ENCODE results near the gene CDH11. TPM values are rescaled to one million over a fixed set of nuclear protein-coding genes. Genes with fewer than 3 reads are reported as not detected.

CDH11 gene
- total RNA-seq, 1 donor from 2014 or later: 235 TPM

DNA sequence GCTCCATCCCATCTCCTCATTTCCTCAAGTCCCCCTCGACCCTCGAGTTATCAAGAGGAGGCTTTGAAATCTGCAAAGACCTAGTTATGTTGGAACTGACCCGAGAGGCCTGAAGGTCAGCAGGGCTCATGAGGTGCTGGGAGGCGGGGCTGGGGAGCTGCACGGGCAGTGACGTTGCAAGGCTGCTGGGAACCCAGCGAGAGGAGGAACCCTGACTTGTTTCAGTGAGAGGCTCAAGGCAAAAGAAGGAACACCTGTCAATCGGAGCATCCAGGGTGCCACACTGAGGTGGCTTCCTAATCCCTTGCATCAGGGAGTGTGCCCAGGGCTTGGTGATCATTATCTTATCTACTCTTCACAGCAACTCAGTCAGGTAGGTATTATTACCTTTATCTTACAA is 86.9 kb downstream of the CDH11 start:
- no peak for DNase-seq (ENCODE audit: low read depth, low spot score)

GRCh38 chr16:65032387-65032786 is 89.5 kb downstream of the CDH11 start:
- DNase-seq (ENCODE audit: low read depth, low spot score): no peak

DNA sequence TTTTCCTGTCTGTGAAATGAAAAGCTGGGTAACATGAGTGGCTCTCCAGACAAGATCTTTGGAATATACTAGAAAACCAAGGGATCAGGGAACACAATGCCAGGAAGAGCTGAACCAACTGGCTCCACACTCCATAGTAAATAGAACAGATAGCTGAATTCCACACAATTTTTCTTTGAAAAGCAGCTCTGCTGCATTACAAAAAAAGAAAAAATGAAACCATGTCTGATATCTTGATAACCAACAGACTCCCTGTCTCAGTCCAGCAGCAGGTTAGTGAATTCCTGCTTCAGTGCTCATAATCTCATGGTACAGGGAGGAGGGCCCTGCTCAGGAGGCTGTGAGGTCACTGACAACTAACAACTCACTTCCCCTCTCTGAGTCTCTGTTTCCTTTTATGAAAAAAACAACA is 97.1 kb downstream of the CDH11 start:
- DNase-seq (ENCODE audit: low read depth, low spot score): peak; percentile 85

DNA sequence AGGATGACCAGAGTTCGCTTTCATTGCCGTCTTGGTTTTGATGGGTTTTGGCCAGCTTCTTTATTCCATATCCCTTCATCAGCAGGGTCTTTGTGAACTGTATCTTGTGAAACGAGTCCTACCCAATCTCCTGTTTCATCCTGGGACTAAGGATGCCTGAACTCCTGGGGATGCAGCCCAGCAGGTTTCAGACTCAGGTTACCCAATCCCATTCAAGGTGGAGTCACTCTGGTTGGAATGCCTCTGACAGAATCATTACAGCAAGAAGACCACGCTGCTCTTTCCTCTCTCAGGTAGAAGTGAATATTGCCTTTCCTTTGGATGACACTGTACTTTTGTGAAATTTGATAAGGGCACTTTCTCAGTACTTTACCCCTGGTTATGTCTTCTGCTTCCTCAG is 98.1 kb downstream of the CDH11 start:
- no peak for DNase-seq (ENCODE audit: low read depth, low spot score)

DNA sequence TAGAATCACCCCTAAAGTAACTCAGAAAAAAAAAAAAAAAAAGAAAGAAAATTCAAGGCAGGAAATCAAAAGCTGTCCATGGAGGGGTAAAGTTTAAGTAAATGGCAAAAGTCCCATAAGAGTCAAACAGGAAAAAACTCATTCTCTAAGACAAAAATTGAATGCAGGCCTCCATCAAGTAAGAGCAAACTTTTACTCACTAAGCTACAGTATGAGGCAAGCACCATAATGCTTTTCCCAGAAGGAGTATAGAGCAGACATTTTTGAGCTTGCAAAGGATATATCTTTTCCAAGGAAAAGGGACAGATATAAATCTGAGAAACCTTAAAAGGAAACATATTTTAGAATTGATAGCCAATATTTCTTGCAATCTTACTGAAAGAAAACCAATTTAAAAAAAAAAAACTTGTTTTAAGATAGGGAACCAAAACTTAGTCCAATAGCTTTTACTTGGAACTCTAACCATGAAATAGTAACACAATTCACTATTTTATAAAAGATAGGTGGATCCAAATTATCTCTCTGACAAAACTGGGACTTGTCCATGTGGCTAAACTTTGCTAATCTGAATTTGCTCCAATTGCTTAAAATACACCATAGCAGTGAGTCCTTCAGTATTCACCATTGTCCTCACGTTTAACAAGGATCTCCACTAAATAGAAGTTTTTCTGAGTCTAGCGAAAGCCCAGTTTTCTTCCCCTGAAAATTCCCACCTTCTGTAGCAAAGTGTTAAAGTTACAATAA is 99.8 kb downstream of the CDH11 start:
- no peak for DNase-seq (ENCODE audit: low read depth, low spot score)

DNA sequence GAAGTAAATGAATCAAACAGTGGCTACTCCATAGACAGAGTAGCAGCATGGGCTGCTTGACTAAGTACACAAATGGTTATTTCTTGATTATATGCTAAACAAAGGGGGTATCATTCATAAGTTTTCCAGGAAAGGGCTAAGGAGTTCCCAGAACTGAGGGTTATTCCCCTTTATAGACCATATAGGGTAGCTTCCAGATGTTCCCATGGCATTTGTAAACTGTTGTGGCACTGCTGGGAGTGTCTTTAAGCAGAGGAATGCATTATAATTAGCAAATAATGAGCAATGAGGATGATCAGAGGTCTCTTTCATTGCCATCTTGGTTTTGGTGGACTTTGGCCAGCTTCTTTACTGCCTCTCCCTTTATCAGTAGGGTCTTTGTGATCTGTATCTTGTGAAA is 105.1 kb downstream of the CDH11 start:
- no peak for DNase-seq (ENCODE audit: low read depth, low spot score)

DNA sequence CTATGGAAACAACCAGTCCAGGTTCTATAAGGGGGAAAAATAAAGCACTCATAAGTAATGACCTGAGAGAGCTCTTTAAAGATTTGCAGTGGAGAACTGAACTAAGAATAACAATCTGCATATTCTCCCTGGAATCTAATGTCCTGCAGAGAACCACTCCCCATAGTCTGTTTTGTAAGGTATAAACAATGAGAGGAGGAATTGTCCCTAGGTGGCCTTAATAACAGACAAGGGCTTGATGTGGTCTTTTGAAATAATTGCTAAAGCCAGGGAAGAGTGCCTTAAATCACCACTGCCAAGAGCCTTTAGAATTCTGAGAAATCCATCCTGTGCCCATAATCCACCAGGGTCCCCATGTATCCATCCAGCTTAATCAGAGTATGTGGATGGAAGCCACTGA is 106.3 kb downstream of the CDH11 start:
- no peak for DNase-seq (ENCODE audit: low read depth, low spot score)

DNA sequence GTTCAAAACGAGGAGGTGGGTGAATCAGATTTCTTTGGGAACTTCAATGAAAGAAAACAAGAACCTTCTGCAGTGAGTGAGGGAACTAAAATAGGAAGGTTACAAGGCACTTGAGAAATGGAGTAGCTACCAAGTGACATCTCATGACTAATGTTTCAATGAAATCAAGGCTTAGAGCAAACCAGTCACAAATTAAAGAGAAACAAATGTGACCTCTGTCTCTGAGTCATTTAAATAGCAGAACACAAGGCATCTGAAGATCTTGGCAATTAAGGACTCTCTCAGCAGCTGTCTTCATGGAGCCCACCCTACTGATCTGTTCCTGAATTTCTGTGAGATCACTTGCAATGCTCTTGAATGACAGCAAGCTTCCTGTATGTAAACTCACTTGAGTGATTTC is 109.5 kb downstream of the CDH11 start:
- no peak for DNase-seq (ENCODE audit: low read depth, low spot score)

- no peak for DNase-seq (ENCODE audit: low read depth, low spot score)
Measured at GRCh38 chr16:65010125-65010524, 111.7 kb downstream of the CDH11 start.

DNA sequence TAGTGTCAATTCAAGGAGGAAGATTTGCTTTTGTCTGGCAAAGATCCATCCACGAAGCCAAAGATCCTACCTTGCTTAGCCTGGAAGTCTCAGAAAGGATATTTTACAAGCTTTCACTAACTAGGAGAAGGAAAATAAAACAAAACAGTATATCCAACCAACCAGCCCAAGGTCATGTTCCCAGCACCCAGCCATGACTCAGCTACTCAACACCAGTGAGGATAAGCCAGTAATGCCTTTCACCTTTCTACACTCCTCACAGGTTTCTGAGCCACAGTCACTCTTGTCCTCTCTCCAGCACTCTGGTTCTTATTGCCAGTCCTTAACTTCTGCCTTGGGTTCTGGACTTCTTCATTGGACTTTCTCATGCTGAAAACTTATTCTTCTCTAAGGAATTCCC is 116.2 kb downstream of the CDH11 start:
- no peak for DNase-seq (ENCODE audit: low read depth, low spot score)

GRCh38 chr16:65004570-65004969 is 117.3 kb downstream of the CDH11 start:
- DNase-seq (ENCODE audit: low read depth, low spot score): no peak

DNA sequence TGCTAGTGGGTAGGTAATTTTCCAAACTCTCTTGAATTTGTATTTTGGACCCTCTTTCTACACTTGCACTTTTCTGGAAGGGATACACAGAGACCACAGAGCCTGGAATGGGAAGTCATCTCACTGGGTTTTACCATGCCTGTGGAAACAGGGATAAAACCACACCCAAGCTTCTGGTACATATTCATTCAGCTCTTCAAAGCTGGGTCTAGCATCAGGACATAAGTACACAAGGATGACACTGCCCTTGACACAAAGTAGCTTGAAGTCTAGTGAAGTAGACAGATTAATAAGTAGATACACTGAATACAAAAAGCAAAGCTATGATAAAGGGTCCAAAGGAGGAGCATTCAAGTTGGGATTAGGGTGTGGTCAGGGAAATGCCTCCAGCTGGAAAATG is 118.2 kb downstream of the CDH11 start:
- no peak for DNase-seq (ENCODE audit: low read depth, low spot score)

- DNase-seq (ENCODE audit: low read depth, low spot score): peak; percentile 86
Measured at GRCh38 chr16:65002265-65002664, 119.6 kb downstream of the CDH11 start.

DNA sequence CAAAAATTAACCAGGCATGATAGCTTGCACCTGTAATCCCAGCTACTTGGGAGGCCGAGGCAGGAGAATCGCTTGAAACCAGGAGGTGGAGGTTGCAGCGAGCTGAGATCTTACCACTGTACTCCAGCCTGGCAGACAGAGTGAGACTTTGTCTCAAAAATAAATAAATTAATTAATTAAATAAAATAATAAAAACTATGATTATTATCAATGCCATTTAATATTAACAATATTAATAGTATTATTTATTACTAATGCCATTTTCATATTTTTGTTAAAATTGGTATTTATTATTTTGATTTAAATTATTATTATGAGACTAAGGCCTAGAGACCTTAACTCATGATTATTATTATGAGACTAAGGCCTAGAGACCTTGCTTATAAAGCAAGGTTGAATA is 121.2 kb downstream of the CDH11 start:
- DNase-seq (ENCODE audit: low read depth, low spot score): no peak

- no peak for DNase-seq (ENCODE audit: low read depth, low spot score)
Measured at GRCh38 chr16:64997751-64998150, 124.1 kb downstream of the CDH11 start.

GRCh38 chr16:64997121-64997520 is 124.7 kb downstream of the CDH11 start:
- no peak for DNase-seq (ENCODE audit: low read depth, low spot score)

GRCh38 chr16:64996641-64997040 is 125.2 kb downstream of the CDH11 start:
- no peak for DNase-seq (ENCODE audit: low read depth, low spot score)

GRCh38 chr16:64993464-64993863 is 128.4 kb downstream of the CDH11 start:
- DNase-seq (ENCODE audit: low read depth, low spot score): no peak

DNA sequence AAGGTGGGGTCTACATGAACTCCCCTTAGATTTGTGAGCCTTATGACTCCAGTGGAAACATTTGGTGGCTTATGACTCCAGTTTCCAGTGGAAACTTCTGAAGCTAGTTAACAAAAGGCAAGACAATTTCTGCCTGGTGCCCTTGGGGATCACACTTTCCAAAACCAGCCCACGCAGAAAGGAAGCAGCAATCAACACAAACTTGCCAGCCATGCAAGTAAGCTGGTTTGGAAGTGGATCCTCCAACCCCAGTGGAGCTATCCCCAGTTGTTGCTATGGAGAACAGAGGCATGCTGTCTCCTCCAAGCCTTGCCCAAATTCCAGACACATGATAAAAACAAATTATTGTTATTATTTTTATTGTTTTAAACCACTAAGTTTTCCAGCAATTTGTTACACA is 130.9 kb downstream of the CDH11 start:
- DNase-seq (ENCODE audit: low read depth, low spot score): no peak

DNA sequence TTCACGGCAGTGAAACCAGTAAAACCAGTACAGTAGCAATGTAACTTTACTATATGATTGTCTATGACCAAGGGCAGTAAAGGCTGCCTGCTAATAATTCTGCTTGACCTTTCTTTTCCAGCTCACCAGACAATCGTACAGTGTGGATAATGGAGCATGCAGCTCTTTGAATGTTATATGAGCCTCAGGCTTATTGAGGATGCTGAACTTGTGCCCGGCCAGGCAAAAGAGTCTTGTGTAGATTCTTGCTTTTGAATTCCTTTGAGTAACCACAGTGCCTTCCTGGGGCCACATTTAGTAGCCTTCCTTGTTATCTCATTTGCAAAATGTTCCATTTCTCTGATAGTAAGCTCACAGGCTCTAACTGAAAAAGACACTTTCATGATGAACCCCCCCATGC is 131.8 kb downstream of the CDH11 start:
- no peak for DNase-seq (ENCODE audit: low read depth, low spot score)

DNA sequence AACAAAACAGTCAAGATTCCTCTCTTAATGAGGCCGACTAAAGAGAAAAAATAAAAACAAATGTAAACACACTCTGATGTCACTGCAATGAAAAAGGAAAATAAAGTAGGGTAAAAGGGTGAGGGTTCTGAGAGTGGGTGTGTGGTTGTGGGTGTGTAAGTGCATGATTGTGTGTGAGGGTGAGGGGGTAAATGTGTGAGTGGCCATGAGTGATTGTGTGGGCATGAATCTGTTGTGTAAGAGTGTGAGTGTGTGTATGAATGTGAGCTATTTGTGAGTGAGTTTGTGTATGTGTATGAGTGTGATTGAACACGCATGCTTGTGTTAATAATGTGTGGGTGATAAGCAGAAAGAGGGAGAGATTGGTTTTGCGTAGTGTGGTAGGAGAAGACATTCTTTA is 132.8 kb downstream of the CDH11 start:
- DNase-seq (ENCODE audit: low read depth, low spot score): no peak

DNA sequence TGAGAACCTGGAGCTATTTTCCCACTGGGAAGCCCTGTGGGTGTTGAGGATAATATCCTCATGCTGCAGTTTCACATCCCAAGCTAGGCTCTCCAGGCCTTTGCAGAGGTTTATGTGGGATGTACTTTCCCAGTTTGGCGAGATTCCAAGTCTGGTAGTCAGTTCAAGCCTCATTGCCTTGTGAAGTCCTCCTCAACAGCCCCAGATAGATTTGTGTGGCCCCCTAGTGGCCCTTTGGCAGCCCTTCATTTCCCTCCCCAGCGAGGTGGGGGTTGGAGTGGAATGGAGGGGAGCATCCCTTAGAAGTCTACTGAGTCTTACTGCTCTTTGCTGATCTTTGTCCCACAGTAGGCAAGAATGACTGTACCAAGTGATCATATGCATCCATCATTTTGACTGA is 137.9 kb downstream of the CDH11 start:
- DNase-seq (ENCODE audit: low read depth, low spot score): peak; percentile 65

DNA sequence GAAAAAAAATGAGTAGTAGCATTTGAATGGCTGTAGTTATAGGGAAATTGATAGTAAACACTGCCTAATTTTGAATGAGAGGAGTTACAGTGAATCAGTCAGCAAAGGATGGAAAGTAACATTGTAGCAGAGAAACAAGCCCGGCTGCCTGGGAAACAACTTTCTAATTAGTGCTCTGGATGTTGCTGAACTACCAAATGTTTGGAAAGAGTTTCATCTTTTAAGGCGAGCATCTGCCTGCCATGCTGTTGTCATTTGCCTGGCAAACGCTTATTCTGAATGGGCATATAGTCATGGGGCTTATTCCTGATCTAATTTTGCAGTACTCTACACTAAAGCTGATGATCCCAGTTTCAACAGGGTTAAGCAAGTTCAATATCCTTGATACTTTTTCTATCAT is 138.6 kb downstream of the CDH11 start:
- DNase-seq (ENCODE audit: low read depth, low spot score): no peak

DNA sequence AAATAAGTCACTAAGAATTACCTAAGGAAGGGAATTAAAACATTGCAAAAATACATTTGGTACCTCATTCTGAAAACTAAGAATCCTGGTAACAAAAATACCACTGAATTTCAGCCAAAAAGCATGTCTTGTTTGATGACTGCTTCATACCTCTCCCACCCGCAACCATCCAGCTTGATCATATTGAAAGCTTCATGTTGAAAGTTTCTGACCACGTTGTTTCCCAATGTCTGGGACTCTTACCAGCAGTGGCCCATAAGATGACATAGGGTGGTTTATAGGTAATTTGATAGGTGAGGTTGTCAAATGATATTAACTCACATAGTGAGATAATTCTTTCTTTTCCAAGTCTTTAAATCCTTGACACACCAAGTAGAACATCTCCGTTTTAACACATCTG is 139.3 kb downstream of the CDH11 start:
- DNase-seq (ENCODE audit: low read depth, low spot score): no peak
